Ascending aorta (tissue), 2 donors: Measurements from ENCODE around the gene SCN1A. TPM values are rescaled to one million over a fixed set of nuclear protein-coding genes. Genes with fewer than 3 reads are reported as not detected.

Experiments used
- DNase-seq, 2 donors: peaks; one replicate each; pipeline ENCODE4 v3.0.0-alpha.2; 2019; ENCODE audit warnings: low spot score in 2 of 2
- H3K27ac ChIP-seq, 2 donors: fragments of 200-600 bp; sonication (generic); one replicate each; pipeline ENCODE4 v1.5.1; 2016 to 2017; ENCODE audit warnings: mild to moderate bottlenecking in 1 of 2
- H3K27me3 ChIP-seq: fragments of 200-600 bp; sonication (generic); one replicate; pipeline ENCODE4 v1.5.1; 2017
- H3K36me3 ChIP-seq, 2 donors: fragments of 200-600 bp; sonication (generic); one replicate each; pipeline ENCODE4 v1.5.1; 2016
- H3K4me1 ChIP-seq, 2 donors: fragments of 200-600 bp; sonication (generic); one replicate each; pipeline ENCODE4 v1.5.1; 2016 to 2017; ENCODE audit warnings: mild to moderate bottlenecking in 1 of 2
- H3K4me3 ChIP-seq, 2 donors: fragments of 200-600 bp; sonication (generic); one replicate each; pipeline ENCODE4 v1.5.1; 2016 to 2017; ENCODE audit warnings: mild to moderate bottlenecking in 1 of 2
- H3K9me3 ChIP-seq, 2 donors: fragments of 200-600 bp; sonication (generic); one replicate each; pipeline ENCODE4 v1.5.1; 2016
- intact Hi-C: fragments of 100-400 bp; cut with DNase I; formaldehyde crosslinking; loops from one replicate; pipeline ENCODE4 v1.15.1; 2023
- total RNA-seq: library from RNA; depleted of rRNA; stranded (reverse); fragments of >200 nt; gene quantifications from one replicate; pipeline ENCODE4 v1.1.0, GENCODE V29; 2016
- TF ChIP-seq, protein P1 (sequence below), 3 experiments: fragments of 200-600 bp in 2 of 3; fragments of 450-650 bp in 1 of 3; sonication (generic) in 2 of 3; IDR thresholded peaks; one replicate each; pipeline ENCODE4 v1.5.1; 2016 to 2019; ENCODE audit warnings: antibody characterized with exemption in 3 of 3, mild to moderate bottlenecking in 1 of 3, moderate library complexity in 1 of 3

Gene SCN1A
- total RNA-seq, 1 donor from 2014 or later, result not detected

DNA sequence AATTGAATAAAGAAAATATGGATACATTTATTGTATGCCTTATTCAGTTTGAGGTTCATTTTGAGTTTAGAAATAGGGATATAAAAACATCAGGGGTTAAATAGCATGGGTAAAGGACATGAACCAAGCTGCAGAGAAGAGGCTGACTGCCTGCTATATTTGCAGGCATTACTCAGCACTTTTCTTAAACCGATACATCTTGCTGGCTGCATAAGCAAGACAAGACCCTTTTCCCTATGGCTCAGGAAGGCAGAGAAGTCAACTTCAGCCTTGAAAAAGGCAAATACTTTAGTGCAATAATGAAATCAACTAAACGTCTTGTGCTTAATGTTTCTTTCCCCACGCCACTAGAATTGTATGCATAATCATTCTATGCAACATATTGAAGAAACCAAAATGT, 36.4 kb downstream of the SCN1A start:
- TF ChIP-seq, protein P1, sequence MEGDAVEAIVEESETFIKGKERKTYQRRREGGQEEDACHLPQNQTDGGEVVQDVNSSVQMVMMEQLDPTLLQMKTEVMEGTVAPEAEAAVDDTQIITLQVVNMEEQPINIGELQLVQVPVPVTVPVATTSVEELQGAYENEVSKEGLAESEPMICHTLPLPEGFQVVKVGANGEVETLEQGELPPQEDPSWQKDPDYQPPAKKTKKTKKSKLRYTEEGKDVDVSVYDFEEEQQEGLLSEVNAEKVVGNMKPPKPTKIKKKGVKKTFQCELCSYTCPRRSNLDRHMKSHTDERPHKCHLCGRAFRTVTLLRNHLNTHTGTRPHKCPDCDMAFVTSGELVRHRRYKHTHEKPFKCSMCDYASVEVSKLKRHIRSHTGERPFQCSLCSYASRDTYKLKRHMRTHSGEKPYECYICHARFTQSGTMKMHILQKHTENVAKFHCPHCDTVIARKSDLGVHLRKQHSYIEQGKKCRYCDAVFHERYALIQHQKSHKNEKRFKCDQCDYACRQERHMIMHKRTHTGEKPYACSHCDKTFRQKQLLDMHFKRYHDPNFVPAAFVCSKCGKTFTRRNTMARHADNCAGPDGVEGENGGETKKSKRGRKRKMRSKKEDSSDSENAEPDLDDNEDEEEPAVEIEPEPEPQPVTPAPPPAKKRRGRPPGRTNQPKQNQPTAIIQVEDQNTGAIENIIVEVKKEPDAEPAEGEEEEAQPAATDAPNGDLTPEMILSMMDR (IDR thresholded peaks at IDR 0.05), result no peak
- no peak overlapping the region for H3K27ac ChIP-seq
- H3K9me3 ChIP-seq, result no peaks in the 10 kb centered on the region
- no peak for DNase-seq
- no peak overlapping the region for H3K4me3 ChIP-seq
- intact Hi-C loops, result no loop called here
- H3K27me3 ChIP-seq, result no peaks in the 10 kb centered on the region
- no peaks in the 10 kb centered on the region for H3K36me3 ChIP-seq
- H3K4me1 ChIP-seq, result no peaks in the 10 kb centered on the region

- Histone ChIP-seq H3K27me3 (no peaks in the 10 kb centered on the region), H3K4me3 (no peak overlapping the region), H3K36me3 (no peaks in the 10 kb centered on the region), H3K27ac (no peak overlapping the region), H3K4me1 (no peaks in the 10 kb centered on the region), H3K9me3 (no peaks in the 10 kb centered on the region)
- TF ChIP-seq, protein P1 (IDR thresholded peaks at IDR 0.05), result no peak
- no peak for DNase-seq
- intact Hi-C loops, result no loop called here
Measured at GRCh38 chr2:166090908-166091307, 36.9 kb downstream of the SCN1A start.

DNA sequence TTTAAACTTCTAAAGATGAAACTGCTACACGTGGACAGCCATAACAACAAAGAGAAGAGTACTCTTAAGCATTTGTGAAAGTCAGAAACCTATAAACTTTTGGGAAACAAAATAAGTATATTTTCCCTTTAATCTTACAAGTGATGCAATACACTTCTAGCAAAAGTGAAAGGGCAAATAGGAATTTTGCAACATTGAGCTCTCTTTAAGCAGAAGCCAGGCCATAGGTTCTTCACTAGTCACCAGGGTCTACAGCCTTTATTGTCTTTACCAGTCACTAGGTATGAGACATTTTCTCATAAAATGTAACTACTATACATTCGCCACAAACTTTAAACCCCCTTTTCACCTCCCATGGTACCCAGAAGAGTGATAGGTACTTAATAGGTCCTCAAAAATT, 37.5 kb downstream of the SCN1A start:
- DNase-seq, result no peak
- no peaks in the 10 kb centered on the region for H3K36me3 ChIP-seq
- intact Hi-C loops, result no loop called here
- no peaks in the 10 kb centered on the region for H3K27me3 ChIP-seq
- H3K4me1 ChIP-seq, result no peaks in the 10 kb centered on the region
- no peak overlapping the region for H3K27ac ChIP-seq
- H3K9me3 ChIP-seq, result no peaks in the 10 kb centered on the region
- no peak overlapping the region for H3K4me3 ChIP-seq
- TF ChIP-seq, protein P1 (IDR thresholded peaks at IDR 0.05), result no peak

DNA sequence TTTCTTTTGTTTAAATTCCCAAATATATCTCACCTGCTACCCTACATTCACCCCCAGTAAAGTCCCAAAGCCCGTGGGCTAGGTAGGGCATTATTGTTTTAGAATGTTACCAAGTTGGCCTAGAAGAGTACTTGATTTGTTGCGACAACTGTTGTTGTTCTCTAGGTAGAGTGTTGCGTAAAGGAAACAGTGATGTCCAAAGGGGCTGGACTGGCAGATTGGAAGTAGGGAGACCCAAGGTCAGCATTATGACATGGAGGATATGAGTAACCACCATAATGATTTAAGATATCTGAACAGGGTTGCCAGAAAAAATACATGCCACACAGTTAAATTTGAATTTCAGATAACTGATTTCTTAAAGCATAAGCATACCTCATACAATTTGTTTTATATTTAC, 39.2 kb downstream of the SCN1A start:
- H3K27ac ChIP-seq, result no peak overlapping the region
- no peak for DNase-seq
- H3K9me3 ChIP-seq, result no peaks in the 10 kb centered on the region
- no peaks in the 10 kb centered on the region for H3K4me1 ChIP-seq
- H3K36me3 ChIP-seq, result no peaks in the 10 kb centered on the region
- H3K4me3 ChIP-seq, result no peak overlapping the region
- TF ChIP-seq, protein P1 (IDR thresholded peaks at IDR 0.05), result no peak
- intact Hi-C loops, result no loop called here
- H3K27me3 ChIP-seq, result no peaks in the 10 kb centered on the region

DNA sequence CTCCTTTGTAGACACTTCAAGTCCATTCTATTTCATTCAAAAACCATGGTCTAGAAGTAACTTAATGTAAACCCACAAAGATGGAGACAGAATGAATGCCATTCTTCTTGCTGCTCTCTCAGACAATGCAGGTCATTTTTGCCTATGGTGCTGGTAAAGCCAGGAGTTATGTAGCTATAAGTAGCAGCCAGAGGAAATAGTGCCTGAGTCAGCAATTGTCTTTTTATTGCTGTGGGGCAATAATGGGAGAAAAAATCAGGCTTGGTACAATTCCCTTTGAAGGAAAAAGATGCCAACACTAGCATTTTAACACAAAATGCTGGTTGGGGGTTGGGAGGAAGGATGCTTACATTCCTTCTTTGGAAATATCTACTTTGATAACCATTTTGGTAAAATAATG, 43.5 kb downstream of the SCN1A start:
- intact Hi-C loops, result no loop called here
- Histone ChIP-seq H3K4me1 (no peaks in the 10 kb centered on the region), H3K36me3 (no peaks in the 10 kb centered on the region), H3K27ac (no peak overlapping the region), H3K4me3 (no peak overlapping the region), H3K9me3 (no peaks in the 10 kb centered on the region), H3K27me3 (no peaks in the 10 kb centered on the region)
- TF ChIP-seq, protein P1 (IDR thresholded peaks at IDR 0.05), result no peak
- DNase-seq, result no peak

DNA sequence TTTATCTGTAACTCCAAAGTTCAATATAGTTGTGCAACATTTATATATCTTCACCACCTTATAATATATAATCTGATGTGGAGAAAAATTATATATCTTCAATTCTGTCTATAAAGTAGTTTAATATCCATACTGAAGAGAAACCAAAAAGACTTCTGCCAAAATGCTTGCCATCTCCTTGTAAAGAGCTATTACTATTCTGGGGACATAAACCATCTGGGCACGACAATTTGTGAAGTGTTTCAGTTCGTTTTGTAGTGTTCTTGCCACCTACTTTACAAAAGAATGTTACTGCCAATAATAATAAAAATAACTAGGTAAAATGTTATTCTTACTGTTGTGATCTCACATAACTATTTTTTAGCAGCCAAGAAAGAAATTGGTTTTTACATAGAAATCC, 45.1 kb downstream of the SCN1A start:
- no peak overlapping the region for H3K27ac ChIP-seq
- no peaks in the 10 kb centered on the region for H3K36me3 ChIP-seq
- no peak overlapping the region for H3K4me3 ChIP-seq

More for the DNA sequence above, 45.1 kb downstream of the SCN1A start:
- H3K4me1 ChIP-seq, result no peaks in the 10 kb centered on the region
- intact Hi-C loops, result no loop called here
- TF ChIP-seq, protein P1 (IDR thresholded peaks at IDR 0.05), result no peak
- DNase-seq, result no peak
- H3K9me3 ChIP-seq, result no peaks in the 10 kb centered on the region
- no peaks in the 10 kb centered on the region for H3K27me3 ChIP-seq
